ENCODE measurements around the gene SPI1.

Gene SPI1

DNA sequence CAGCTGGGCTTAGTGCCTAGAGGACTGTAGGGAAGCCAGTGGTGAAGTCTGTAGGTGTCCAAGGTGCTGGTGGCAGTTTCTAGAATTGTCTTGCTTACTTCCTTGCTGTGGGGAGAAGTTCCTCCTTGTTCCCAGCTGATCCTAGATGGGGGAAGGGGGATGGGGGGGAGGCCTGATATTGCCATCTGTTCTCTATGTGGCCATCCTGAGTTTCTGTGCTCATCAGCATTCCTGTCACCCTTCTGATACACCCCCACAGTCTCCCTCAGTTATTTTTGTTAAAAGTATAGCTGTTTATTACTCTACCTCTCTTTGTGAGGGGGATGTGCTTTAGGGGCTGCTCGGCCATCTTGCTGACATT is 71.9 kb downstream of the SPI1 start:
- no peaks in the 10 kb centered on the region for H3K9me3 ChIP-seq (ENCODE audit: insufficient read depth, low read length)

DNA sequence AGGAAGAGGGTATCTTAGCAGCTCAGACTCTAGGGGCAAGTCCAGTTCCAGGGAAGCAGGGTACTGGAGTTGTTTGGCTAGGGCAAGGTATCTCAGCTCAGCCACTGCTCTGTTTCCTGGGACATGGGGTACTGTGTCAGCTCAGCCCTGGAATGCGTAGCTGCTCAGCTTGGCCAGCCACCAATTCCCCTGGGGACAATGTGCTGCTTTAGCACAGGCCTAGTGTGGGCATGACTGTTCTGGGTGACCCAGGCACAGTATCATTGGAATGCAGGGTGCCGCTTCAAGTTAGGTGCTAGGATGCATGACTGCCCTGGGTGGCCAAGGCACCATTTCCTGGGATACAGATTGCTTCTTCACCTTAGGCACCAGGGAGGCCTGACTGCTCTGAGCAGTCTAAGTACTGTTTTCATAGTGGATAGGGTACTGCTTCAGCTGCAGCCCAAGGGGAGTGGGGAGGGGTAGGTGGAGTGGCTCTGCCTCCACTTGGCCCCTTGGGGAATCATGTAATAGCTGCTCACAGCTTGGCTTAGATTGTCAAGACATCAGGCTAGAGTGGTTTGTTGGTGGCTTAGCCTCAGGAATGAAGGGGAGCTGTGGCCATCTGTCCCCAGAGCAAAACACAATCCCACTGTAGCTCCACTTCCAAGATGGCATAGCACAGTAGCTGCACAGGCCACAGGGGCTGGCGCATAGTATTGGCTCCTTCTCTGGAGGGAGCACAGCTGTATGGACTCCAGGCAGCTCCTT is 72.4 kb downstream of the SPI1 start:
- Histone ChIP-seq H3K36me3 (ENCODE audit: low read length) (peaks cover 23% of the 10 kb centered on the region; the same call in 1 of the 2 replicates), H3K4me2 (ENCODE audit: low read depth, low read length, poor library complexity, severe bottlenecking) (no peak overlapping the region), H3K4me3 (ENCODE audit: insufficient read depth, low read length, poor library complexity, severe bottlenecking) (no peak overlapping the region), H4K20me1 (ENCODE audit: low read depth, low read length) (no peaks in the 10 kb centered on the region), H3K79me2 (ENCODE audit: insufficient read depth, low read length) (no peaks in the 10 kb centered on the region), H3K9me2 (replicated peaks; ENCODE audit: insufficient read depth, low read length) (no peaks in the 10 kb centered on the region), H2AFZ (ENCODE audit: low read depth, low read length, severe bottlenecking) (no peak overlapping the region), H3K9me3 (ENCODE audit: insufficient read depth, low read length) (no peaks in the 10 kb centered on the region), H3K9ac (ENCODE audit: low read length) (no peak overlapping the region), H3K27me3 (ENCODE audit: low read length) (no peaks in the 10 kb centered on the region), H3F3A (ENCODE audit: insufficient read depth) (no peaks in the 10 kb centered on the region), H3K27ac (ENCODE audit: low read depth, low read length) (no peak overlapping the region)
- no peak for TF ChIP-seq EZH2phosphoT487 (conservative IDR thresholded peaks at IDR 0.05; ENCODE audit: low read length)
- TF ChIP-seq, protein P1, sequence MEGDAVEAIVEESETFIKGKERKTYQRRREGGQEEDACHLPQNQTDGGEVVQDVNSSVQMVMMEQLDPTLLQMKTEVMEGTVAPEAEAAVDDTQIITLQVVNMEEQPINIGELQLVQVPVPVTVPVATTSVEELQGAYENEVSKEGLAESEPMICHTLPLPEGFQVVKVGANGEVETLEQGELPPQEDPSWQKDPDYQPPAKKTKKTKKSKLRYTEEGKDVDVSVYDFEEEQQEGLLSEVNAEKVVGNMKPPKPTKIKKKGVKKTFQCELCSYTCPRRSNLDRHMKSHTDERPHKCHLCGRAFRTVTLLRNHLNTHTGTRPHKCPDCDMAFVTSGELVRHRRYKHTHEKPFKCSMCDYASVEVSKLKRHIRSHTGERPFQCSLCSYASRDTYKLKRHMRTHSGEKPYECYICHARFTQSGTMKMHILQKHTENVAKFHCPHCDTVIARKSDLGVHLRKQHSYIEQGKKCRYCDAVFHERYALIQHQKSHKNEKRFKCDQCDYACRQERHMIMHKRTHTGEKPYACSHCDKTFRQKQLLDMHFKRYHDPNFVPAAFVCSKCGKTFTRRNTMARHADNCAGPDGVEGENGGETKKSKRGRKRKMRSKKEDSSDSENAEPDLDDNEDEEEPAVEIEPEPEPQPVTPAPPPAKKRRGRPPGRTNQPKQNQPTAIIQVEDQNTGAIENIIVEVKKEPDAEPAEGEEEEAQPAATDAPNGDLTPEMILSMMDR (IDR thresholded peaks at IDR 0.05; ENCODE audit: insufficient read depth, low read length, poor library complexity, severe bottlenecking) = no peak

More for the DNA sequence above, 71.9 kb downstream of the SPI1 start:
- H3K9me2 ChIP-seq (replicated peaks; ENCODE audit: insufficient read depth, low read length) = no peaks in the 10 kb centered on the region
- H3K4me3 ChIP-seq (ENCODE audit: insufficient read depth, low read length, poor library complexity, severe bottlenecking) = no peak overlapping the region
- H3K4me2 ChIP-seq (ENCODE audit: low read depth, low read length, poor library complexity, severe bottlenecking) = no peak overlapping the region
- H3K79me2 ChIP-seq (ENCODE audit: insufficient read depth, low read length) = no peaks in the 10 kb centered on the region
- H4K20me1 ChIP-seq (ENCODE audit: low read depth, low read length) = no peaks in the 10 kb centered on the region
- no peak overlapping the region for H3K27ac ChIP-seq (ENCODE audit: low read depth, low read length)
- H3K27me3 ChIP-seq (ENCODE audit: low read length) = no peaks in the 10 kb centered on the region
- TF ChIP-seq EZH2phosphoT487 (conservative IDR thresholded peaks at IDR 0.05; ENCODE audit: low read length) = no peak
- TF ChIP-seq, protein P1 (IDR thresholded peaks at IDR 0.05; ENCODE audit: insufficient read depth, low read length, poor library complexity, severe bottlenecking) = no peak
- no peak overlapping the region for H2AFZ ChIP-seq (ENCODE audit: low read depth, low read length, severe bottlenecking)
- no peak overlapping the region for H3K9ac ChIP-seq (ENCODE audit: low read length)
- no peaks in the 10 kb centered on the region for H3F3A ChIP-seq (ENCODE audit: insufficient read depth)
- peaks cover 20% of the 10 kb centered on the region; the same call in 1 of the 2 replicates for H3K36me3 ChIP-seq (ENCODE audit: low read length)

Data from SU-DHL-6 (cell line).